Suprapubic skin (tissue), 4 donors: ENCODE data around the gene ELAPOR1. TPM values are rescaled to one million over a fixed set of nuclear protein-coding genes. Genes with fewer than 3 reads are reported as not detected.
A peak's percentile ranks its signal among the peaks of the same experiment; 100 is the strongest.

Source experiments
- DNase-seq, 2 donors: peaks; one replicate each; pipeline ENCODE4 v3.0.0-alpha.2; 2019; ENCODE audit warnings: low spot score in 2 of 2
- H3K27ac ChIP-seq: fragments of 200-600 bp; sonication (generic); one replicate; pipeline ENCODE4 v1.5.1; 2019
- H3K27me3 ChIP-seq: fragments of 200-600 bp; sonication (generic); one replicate; pipeline ENCODE4 v1.5.1; 2019
- H3K36me3 ChIP-seq: fragments of 200-600 bp; sonication (generic); one replicate; pipeline ENCODE4 v1.5.1; 2019
- H3K4me1 ChIP-seq: fragments of 200-600 bp; sonication (generic); one replicate; pipeline ENCODE4 v1.5.1; 2019
- H3K4me3 ChIP-seq: fragments of 200-600 bp; sonication (generic); one replicate; pipeline ENCODE4 v1.5.1; 2019; ENCODE audit warnings: mild to moderate bottlenecking
- H3K9me3 ChIP-seq: fragments of 200-600 bp; sonication (generic); one replicate; pipeline ENCODE4 v1.5.1; 2019
- CTCF ChIP-seq, 2 donors: fragments of 200-600 bp in 1 of 2; fragments of 450-650 bp in 1 of 2; sonication (generic) in 1 of 2; IDR thresholded peaks; one replicate each; pipeline ENCODE4 v1.5.1; 2016 to 2019; ENCODE audit warnings: antibody characterized with exemption in 2 of 2, mild to moderate bottlenecking in 1 of 2, moderate library complexity in 1 of 2
- EP300 ChIP-seq: sonication (generic); formaldehyde crosslinking; IDR thresholded peaks from one replicate; pipeline ENCODE4 v1.6.1; 2017; ENCODE audit warnings: antibody characterized with exemption
- POLR2A ChIP-seq, 2 donors: fragments of 450-650 bp; IDR thresholded peaks; one replicate each; pipeline ENCODE4 v1.6.1; 2017; ENCODE audit warnings: antibody characterized with exemption in 2 of 2, mild to moderate bottlenecking in 2 of 2, moderate library complexity in 2 of 2
- POLR2AphosphoS5 ChIP-seq, 3 donors: sonication (generic); formaldehyde crosslinking; IDR thresholded peaks; one replicate each; pipeline ENCODE4 v1.6.1; 2017; ENCODE audit warnings: antibody characterized with exemption in 3 of 3
- WGBS: methylation state at CpG from one replicate; pipeline ENCODE4 v1.1.5; 2018; 5-methylcytosine and 5-hydroxymethylcytosine counted together
- total RNA-seq, 4 donors: library from RNA; depleted of rRNA; stranded (reverse); fragments of >200 nt; gene quantifications; one replicate each; pipeline ENCODE4 v1.1.0, GENCODE V29; 2016

ELAPOR1 gene
- total RNA-seq, 4 donors from 2014 or later = 27.4 to 84.8 (median 46.7) TPM

GRCh38 chr1:109160071-109160840, 46.3 kb downstream of the ELAPOR1 start:
- H3K27ac ChIP-seq = no peak overlapping the region
- H3K27me3 ChIP-seq = no peaks in the 10 kb centered on the region
- DNase-seq = no peak
- no peak overlapping the region for H3K4me3 ChIP-seq
- peaks cover 20% of the 10 kb centered on the region for H3K4me1 ChIP-seq
- H3K9me3 ChIP-seq = no peaks in the 10 kb centered on the region
- 88% methylated on average over 7 of the region's 7 CpGs for WGBS
- TF ChIP-seq EP300 (no peak), CTCF (IDR thresholded peaks at IDR 0.05) (no peak), POLR2AphosphoS5 (IDR thresholded peaks at IDR 0.05) (no peak), POLR2A (IDR thresholded peaks at IDR 0.05) (no peak)
- H3K36me3 ChIP-seq = no peaks in the 10 kb centered on the region

GRCh38 chr1:109161858-109162606, 48.1 kb downstream of the ELAPOR1 start:
- Histone ChIP-seq H3K27ac (peak overlapping the region; percentile 51), H3K4me3 (no peak overlapping the region), H3K4me1 (peaks cover 20% of the 10 kb centered on the region), H3K9me3 (no peaks in the 10 kb centered on the region), H3K36me3 (no peaks in the 10 kb centered on the region), H3K27me3 (no peaks in the 10 kb centered on the region)
- TF ChIP-seq CTCF (IDR thresholded peaks at IDR 0.05) (no peak), EP300 (no peak), POLR2A (IDR thresholded peaks at IDR 0.05) (no peak), POLR2AphosphoS5 (IDR thresholded peaks at IDR 0.05) (no peak)
- no peak for DNase-seq
- WGBS = 29% methylated on average over 12 of the region's 12 CpGs

- Histone ChIP-seq H3K4me1 (peaks cover 20% of the 10 kb centered on the region), H3K27me3 (no peaks in the 10 kb centered on the region), H3K36me3 (no peaks in the 10 kb centered on the region), H3K9me3 (no peaks in the 10 kb centered on the region), H3K27ac (peak overlapping the region; percentile 31), H3K4me3 (no peak overlapping the region)
- TF ChIP-seq CTCF (IDR thresholded peaks at IDR 0.05) (no peak), POLR2AphosphoS5 (IDR thresholded peaks at IDR 0.05) (no peak), EP300 (no peak), POLR2A (IDR thresholded peaks at IDR 0.05) (no peak)
- no peak for DNase-seq
These were observed 48.7 kb downstream of the ELAPOR1 start for GRCh38 chr1:109162626-109163025.

GRCh38 chr1:109163551-109163950, 49.6 kb downstream of the ELAPOR1 start:
- Histone ChIP-seq H3K9me3 (no peaks in the 10 kb centered on the region), H3K36me3 (no peaks in the 10 kb centered on the region), H3K27ac (no peak overlapping the region), H3K27me3 (no peaks in the 10 kb centered on the region), H3K4me1 (peaks cover 20% of the 10 kb centered on the region), H3K4me3 (no peak overlapping the region)
- DNase-seq = no peak
- TF ChIP-seq POLR2AphosphoS5 (IDR thresholded peaks at IDR 0.05) (no peak), CTCF (IDR thresholded peaks at IDR 0.05) (no peak), POLR2A (IDR thresholded peaks at IDR 0.05) (no peak), EP300 (no peak)

Other genes with a start within 250 kb of the ELAPOR1 start
- gene GPSM2, start 237.1 kb upstream of the ELAPOR1 start, total RNA-seq = 100 to 1,000 TPM in 3 of 4 donors, 10 to 100 TPM in 1; 97.4 to 174 (median 136) TPM
- gene CLCC1, start 150.6 kb upstream of the ELAPOR1 start, total RNA-seq = 10 to 100 TPM; 12.4 to 19.4 (median 18.5) TPM
- 10 to 100 TPM; 45.8 to 89.2 (median 52.9) TPM for gene WDR47, start 72.0 kb upstream of the ELAPOR1 start, total RNA-seq
- 10 to 100 TPM; 10.6 to 33.2 (median 28.0) TPM for gene TAF13, start 38.1 kb upstream of the ELAPOR1 start, total RNA-seq
- 10 to 100 TPM; 28.2 to 35.1 (median 31.0) TPM for gene TMEM167B, start 23.4 kb upstream of the ELAPOR1 start, total RNA-seq
- gene SARS1, start 99.8 kb downstream of the ELAPOR1 start, total RNA-seq = 100 to 1,000 TPM; 144 to 169 (median 160) TPM
- gene CELSR2, start 135.4 kb downstream of the ELAPOR1 start, total RNA-seq = 100 to 1,000 TPM; 106 to 145 (median 129) TPM
- 1 to 10 TPM; 1.9 to 6.8 (median 3.7) TPM for gene PSRC1, start 169.0 kb downstream of the ELAPOR1 start, total RNA-seq
- not detected for gene MYBPHL, start 192.9 kb downstream of the ELAPOR1 start, total RNA-seq